Esophagus muscularis mucosa (tissue), 4 donors: ENCODE results near the gene TPK1.

Experiments used
- CTCF ChIP-seq, 3 experiments: fragments of 200-600 bp in 2 of 3; fragments of 450-650 bp in 1 of 3; sonication (generic) in 2 of 3; IDR thresholded peaks; one replicate each; pipeline ENCODE4 v1.5.1; 2017 to 2019; ENCODE audit warnings: antibody characterized with exemption in 3 of 3, mild to moderate bottlenecking in 2 of 3, moderate library complexity in 1 of 3
- EP300 ChIP-seq: sonication (generic); formaldehyde crosslinking; IDR thresholded peaks from one replicate; pipeline ENCODE4 v1.6.1; 2017; ENCODE audit warnings: antibody characterized with exemption
- POLR2A ChIP-seq: fragments of 450-650 bp; IDR thresholded peaks from one replicate; pipeline ENCODE4 v1.6.1; 2017; ENCODE audit warnings: antibody characterized with exemption, moderate library complexity, mild to moderate bottlenecking, low read depth
- POLR2AphosphoS5 ChIP-seq, 2 donors: sonication (generic); formaldehyde crosslinking; IDR thresholded peaks; one replicate each; pipeline ENCODE4 v1.6.1; 2017; ENCODE audit warnings: antibody characterized with exemption in 2 of 2

- TF ChIP-seq POLR2AphosphoS5 (IDR thresholded peaks at IDR 0.05), result no peak
- no peak for TF ChIP-seq CTCF (IDR thresholded peaks at IDR 0.05)
- no peak for TF ChIP-seq POLR2A
- no peak for TF ChIP-seq EP300
Measured at GRCh38 chr7:144415858-144416257, 420.0 kb downstream of the TPK1 start.
